Measurements from ENCODE around the gene STIM2.
"Not testable (repeated sequence)": the region's sequence is repeated elsewhere in the genome, so short reads cannot be mapped to it uniquely, and the experiment has no call there.

The STIM2 gene

GRCh38 chr4:26870576-26871262 lies 10.1 kb downstream of the STIM2 start:
- DNase-seq (ENCODE audit: low spot score) = no peak

GRCh38 chr4:26871611-26872010 lies 11.0 kb downstream of the STIM2 start:
- no peak for DNase-seq (ENCODE audit: low spot score)

DNA sequence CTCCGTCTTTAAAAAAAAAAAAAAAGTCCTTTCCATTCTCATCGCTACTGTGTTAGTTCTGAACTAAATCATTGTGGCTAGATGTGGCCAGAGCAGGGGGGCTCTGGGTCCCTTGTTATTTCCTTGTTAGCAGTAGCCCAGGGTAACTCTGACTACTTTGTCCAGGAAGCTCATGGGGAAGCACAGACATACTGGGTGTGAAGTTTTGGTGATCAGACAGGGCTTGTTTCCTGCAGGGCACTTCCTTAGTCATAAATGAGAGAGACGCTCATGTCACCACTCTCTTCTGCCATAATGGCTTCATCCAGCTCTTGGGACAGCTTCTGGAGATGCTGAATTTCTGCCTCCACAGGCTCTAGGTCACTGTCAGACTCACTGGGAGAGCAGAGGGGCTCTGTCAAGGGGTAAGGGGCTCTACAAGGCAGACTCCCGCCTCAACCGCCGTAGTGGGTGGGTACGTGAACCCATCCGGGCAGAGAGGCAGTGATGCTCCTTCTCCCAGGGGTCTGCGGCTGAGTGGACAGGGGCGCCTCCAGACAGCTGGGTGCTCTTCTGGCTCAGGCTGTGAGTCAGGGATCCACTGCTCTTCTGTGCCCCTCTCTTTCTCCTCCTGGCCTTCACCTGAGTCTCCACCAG lies 12.9 kb downstream of the STIM2 start:
- DNase-seq (ENCODE audit: low spot score) = no peak

DNA sequence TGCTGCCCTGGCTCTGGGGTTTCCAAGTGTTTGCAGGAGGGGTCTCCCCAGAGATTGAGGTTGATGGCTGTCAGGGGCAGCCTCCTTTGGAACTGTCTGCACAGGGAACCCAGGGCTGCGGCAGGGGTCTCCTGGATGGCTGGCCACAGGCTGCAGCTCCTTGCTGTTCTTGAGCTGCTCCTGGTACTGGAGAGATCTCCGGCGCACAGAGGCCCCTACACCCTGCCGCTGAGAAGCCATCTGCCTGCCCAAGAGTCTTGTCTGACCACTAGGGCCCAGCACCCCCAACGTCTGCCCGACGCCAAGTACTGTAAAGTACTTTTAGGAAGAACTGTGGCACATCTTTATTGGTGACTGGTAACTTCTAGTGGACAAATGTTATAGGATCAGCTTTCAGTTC lies 13.5 kb downstream of the STIM2 start:
- DNase-seq (ENCODE audit: low spot score) = no peak

- DNase-seq (ENCODE audit: low spot score) = no peak
Measured at GRCh38 chr4:26877406-26877805, 16.8 kb downstream of the STIM2 start.

DNA sequence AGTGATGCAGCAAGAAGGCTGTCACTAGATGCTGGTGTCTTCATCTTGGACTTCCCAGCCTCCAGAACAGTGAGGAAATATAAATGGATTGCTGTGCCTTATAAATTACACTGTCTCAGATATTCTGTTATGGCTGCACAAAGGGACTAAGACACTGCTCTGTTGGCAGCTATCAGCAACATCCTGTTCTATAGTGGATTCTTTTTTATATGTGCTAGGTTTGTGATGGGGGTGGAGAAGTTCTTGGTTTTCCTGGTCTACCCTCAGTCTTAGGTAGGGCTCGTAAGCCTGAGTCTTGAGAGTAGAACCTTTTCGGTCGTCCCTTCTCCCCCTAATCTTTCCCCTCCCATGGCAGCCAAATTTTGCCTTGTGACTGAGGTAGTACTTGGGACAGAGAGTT lies 17.3 kb downstream of the STIM2 start:
- DNase-seq (ENCODE audit: low spot score) = no peak

- DNase-seq (ENCODE audit: low spot score) = no peak
Measured at GRCh38 chr4:26878794-26879391, 18.3 kb downstream of the STIM2 start.

- no peak for DNase-seq (ENCODE audit: low spot score)
Measured at GRCh38 chr4:26879805-26880204, 19.2 kb downstream of the STIM2 start.

- no peak for DNase-seq (ENCODE audit: low spot score)
Measured at GRCh38 chr4:26884026-26884425, 23.4 kb downstream of the STIM2 start.

DNA sequence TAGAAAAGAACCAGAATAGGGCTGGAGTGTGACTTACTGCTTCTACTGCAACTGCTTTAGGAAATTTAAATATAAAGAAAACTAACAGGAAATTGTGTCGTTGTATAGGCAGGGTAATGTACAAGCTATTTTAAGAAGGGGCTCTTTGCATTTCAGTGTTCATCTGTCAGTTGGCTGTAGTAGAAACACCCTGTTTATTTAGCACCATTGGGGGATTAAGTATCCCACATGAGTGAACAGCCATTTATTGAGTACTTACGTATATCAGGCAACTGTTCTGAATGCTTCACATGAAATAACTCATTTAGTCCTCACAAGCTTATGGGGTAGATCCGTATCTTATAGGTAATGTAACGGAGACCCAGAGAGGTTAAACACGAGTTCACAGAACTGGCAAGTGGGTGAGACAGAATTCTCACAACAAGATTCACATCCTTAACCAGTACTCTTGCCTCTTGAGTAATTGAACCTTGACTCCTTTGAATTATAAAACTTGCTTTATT lies 23.9 kb downstream of the STIM2 start:
- DNase-seq (ENCODE audit: low spot score) = no peak

DNA sequence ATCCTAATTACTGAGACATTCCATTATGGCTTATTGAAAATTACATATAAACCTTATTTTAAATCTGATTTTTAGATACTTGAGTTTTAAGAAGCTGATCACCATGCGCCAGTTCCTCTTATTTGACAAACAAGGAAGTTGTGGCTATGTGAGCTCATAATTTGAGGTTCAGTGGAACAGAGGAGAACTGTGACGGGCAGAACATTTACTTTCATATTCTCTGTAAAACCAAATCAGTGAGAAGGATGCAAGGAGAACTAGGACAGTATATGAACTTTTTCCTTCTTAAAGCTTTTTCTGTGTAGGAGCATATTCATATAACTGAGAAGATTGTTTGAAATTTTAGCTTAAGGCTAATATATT lies 25.3 kb downstream of the STIM2 start:
- DNase-seq (ENCODE audit: low spot score) = no peak

- no peak for DNase-seq (ENCODE audit: low spot score)
Measured at GRCh38 chr4:26887143-26887542, 26.5 kb downstream of the STIM2 start.

DNA sequence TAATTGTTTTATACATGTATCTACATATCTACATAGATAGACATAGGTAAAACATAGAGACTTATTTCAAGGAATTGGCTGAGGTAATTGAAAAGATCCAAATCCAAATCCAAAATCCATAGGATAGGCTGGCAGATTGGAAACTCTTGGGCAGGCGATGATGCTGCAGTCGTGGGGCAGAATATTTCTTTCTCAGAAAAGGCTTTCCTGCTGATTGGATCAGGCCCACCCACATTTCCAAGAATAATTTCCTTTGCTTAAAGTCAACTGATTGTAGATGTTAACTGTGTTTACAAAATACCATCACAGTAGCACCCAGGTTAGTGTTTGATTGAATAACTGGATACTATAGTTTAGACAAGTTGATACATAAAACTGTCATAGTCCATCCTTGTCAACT lies 27.2 kb downstream of the STIM2 start:
- no peak for DNase-seq (ENCODE audit: low spot score)

DNA sequence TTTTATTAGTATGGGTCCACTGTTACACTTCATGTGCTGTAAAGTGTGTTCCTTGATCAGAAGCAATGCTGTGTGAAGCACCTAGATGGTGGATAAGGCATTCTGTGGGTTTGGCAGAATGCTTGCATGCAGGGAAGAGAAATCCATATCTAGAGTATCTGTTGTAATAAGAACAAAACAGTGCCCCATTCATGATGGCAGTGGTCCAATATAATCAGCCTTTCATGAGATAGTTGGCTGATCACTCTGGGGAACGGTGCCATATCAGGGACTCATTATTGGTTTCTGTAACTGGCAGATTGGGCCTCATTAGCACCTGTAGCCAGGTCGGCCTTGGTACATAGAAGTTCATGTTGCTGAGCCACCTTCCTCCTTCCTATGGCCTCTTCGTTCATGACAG lies 28.7 kb downstream of the STIM2 start:
- DNase-seq (ENCODE audit: low spot score) = no peak

DNA sequence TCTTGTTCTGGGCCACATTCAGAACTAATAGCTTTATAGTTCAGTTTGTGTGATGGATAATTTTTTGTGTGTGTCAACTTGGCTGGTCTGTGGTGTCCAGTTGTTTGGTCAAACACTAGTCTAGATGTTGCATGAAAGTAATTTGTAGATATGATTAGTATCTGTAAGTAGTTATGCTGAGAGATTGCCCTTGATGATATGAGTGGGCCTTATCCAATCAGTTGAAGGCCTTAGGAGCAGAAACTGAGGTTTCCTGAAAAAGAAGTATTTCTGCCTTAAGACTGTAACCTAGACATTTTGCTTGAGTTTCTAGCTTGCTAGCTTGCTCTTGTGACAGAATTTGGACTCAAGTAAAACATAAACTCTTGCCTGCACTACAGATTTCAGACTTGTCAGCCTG lies 30.4 kb downstream of the STIM2 start:
- no peak for DNase-seq (ENCODE audit: low spot score)

DNA sequence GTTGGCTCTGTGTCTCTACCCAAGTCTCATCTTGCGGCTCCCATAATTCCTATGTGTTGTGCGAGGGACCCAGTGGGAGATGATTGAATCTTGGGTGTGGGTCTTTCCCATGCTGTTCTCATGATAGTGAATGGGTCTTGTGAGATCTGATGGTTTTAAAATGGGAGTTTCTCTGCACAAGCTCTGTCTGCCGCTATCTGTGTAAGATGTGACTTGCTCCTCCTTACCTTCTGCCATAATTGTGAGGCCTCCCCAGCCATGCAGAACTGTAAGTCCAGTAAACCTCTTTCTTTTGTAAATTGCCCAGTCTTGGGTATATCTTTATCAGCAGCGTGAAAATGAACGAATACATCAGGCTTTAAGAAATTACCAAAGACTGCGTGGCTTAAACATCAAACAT lies 31.2 kb downstream of the STIM2 start:
- DNase-seq (ENCODE audit: low spot score) = no peak

GRCh38 chr4:26892480-26893150 lies 32.0 kb downstream of the STIM2 start:
- no peak for DNase-seq (ENCODE audit: low spot score)

- DNase-seq (ENCODE audit: low spot score) = no peak
Measured at GRCh38 chr4:26893491-26893890, 32.9 kb downstream of the STIM2 start.

DNA sequence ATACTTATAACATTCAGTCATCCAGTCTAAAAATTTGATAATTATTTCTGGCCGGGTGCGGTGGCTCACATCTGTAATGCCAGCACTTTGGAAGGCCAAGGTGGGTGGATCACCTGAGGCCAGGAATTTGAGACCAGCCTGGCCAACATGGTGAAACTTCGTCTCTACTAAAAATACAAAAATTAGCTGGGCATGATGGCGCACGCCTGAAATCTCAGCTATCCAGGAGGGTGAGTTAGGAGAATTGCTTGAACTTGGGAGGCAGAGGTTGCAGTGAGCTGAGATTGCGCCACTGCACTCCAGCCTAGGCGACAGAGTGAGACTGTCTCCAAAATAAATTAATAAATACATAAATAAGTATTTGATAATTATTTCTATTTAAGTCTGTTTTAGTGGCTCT lies 34.2 kb downstream of the STIM2 start:
- not testable (repeated sequence) for DNase-seq (ENCODE audit: low spot score)

DNA sequence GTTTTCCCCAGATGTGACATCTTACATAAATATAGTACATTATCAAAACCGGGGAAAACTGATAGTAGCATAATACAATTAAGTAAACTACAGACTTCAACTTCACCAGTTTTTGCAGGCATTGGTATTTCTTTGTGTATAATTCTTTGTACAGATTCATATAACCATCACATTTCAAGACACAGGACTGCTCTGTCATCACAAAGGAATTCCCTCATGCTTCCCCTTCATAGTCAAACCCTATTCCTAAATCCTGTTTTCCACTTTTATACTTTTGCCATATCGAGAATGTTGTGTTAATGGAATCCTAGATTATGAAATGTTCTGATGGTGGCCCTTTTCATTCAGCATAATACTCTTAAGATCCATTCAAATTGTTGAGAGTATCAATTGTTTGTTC lies 36.0 kb downstream of the STIM2 start:
- DNase-seq (ENCODE audit: low spot score) = peak; percentile 8

- DNase-seq (ENCODE audit: low spot score) = no peak
Measured at GRCh38 chr4:26899991-26900390, 39.4 kb downstream of the STIM2 start.

GRCh38 chr4:26900765-26901164 lies 40.1 kb downstream of the STIM2 start:
- no peak for DNase-seq (ENCODE audit: low spot score)

- DNase-seq (ENCODE audit: low spot score) = no peak
Measured at GRCh38 chr4:26905172-26905571, 44.5 kb downstream of the STIM2 start.
